GM13976 (cell line): Measurements from ENCODE around the gene GET4.

Experiments used
- DNase-seq: peaks from one replicate; pipeline ENCODE4 v3.0.0; 2012; ENCODE audit warnings: low spot score
- in situ Hi-C: fragments of 300-500 bp; cut with MboI; formaldehyde crosslinking; loops from one replicate; pipeline ENCODE4 v1.12.0; 2022; ENCODE audit warnings: low sequenced_read_pairs, mixed read lengths, inconsistent platforms; ENCODE audit not compliant: unreplicated experiment
- TF ChIP-seq, protein P1 (sequence below): IDR thresholded peaks from 2 replicates; pipeline ENCODE4 v1.5.1; 2012; ENCODE audit warnings: borderline replicate concordance, mild to moderate bottlenecking; ENCODE audit not compliant: insufficient read depth; ENCODE audit errors: extremely low read depth, missing control alignments, control extremely low read depth

The GET4 gene

DNA sequence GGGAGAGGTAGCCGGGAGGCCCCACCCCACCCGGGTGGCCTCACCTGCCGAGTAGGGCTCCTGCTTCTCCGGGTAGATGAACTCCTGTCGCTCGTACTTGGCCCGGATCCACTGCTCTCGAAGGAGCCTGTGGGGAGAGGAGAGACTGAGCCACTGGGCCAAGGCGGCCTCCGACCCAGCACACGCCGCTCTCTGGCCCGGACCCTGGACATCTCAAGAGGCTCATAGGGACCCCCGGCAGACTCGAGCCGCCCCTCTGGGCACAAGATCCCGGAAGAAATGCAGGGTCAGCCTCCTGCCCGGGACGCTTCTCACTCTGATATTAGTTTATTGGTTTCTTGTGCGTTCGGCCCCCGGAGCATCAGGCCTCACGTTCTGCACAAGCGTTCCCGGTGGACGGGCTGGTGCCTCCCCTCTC lies 43.6 kb downstream of the GET4 start:
- no peak for DNase-seq
- in situ Hi-C loops, result no loop called here
- TF ChIP-seq, protein P1, sequence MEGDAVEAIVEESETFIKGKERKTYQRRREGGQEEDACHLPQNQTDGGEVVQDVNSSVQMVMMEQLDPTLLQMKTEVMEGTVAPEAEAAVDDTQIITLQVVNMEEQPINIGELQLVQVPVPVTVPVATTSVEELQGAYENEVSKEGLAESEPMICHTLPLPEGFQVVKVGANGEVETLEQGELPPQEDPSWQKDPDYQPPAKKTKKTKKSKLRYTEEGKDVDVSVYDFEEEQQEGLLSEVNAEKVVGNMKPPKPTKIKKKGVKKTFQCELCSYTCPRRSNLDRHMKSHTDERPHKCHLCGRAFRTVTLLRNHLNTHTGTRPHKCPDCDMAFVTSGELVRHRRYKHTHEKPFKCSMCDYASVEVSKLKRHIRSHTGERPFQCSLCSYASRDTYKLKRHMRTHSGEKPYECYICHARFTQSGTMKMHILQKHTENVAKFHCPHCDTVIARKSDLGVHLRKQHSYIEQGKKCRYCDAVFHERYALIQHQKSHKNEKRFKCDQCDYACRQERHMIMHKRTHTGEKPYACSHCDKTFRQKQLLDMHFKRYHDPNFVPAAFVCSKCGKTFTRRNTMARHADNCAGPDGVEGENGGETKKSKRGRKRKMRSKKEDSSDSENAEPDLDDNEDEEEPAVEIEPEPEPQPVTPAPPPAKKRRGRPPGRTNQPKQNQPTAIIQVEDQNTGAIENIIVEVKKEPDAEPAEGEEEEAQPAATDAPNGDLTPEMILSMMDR, result no peak

DNA sequence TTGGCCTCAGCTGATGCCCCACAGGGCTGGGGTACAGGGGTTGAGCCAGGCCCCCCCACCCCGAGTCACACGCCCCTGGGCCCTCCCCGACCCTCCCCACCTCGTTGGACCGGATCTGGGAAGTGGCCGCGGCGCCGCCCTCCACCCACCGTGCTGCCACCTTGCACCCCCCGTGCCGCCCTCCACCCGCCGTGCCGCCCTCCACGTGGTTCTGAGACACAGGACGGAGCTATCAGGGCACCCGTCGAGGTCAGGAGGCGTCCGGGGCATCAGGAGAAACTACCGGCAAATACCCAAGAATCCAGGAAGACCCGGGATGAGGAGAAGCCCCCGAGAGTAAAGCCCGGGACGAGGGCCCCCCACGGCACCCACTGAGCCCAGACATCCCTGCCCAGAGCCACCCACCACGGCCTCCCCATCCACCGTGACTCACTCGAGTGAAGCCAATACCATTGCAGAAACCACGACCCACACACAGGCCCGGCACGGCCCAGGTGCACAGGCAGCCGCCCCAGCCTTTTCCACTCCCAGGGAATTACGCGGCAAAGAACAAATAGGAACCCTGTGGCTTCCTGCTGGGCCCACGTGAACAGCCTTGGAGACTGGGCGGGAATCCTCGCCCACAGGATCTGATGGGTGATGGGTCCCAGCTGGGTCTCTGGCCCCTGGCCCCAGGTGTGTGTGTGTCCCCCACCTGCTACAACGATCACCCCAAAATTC lies 44.2 kb downstream of the GET4 start:
- TF ChIP-seq, protein P1, result no peak
- DNase-seq, result no peak
- in situ Hi-C loops, result no loop called here

- TF ChIP-seq, protein P1, result no peak
- no peak for DNase-seq
- in situ Hi-C loops, result no loop called here
These were observed 44.7 kb downstream of the GET4 start for GRCh38 chr7:921071-921461.

DNA sequence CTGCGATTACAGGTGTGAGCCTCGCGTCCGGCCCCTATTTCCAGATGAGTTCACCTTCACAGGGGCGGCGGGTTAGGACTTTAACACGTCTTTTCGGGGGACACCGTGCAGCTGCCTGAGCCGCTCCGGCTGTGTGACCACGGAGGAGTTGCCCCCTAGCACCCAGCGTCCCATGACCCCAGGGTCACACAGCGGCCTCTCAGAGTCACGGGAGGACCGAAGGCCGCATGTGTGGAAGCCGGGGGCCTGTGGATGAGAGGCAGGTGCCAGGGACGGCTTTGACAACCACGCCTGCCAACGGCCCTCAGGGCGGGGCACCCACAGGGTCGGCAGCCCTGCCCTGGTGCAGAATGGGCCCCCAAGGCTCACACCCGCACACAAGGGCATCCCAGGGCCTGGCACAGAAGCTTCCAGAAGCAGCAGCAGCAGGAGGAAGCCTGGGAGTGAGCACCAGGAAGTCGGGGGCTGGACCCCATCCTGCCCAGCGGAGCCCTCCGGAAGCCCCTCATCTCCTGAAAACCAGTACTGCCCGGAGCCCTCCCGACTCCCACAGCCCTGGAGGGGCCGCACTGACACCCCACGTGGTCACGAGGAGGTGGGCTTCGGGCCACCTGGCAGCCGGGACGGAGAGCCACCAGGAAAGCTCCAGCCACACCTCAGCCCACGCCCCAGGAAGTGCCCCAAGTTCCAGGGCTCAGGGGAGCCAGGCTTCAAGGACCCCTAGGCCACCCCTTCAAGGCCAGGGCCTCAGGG lies 45.4 kb downstream of the GET4 start:
- in situ Hi-C loops, result no loop called here
- TF ChIP-seq, protein P1, result no peak
- DNase-seq, result no peak

DNA sequence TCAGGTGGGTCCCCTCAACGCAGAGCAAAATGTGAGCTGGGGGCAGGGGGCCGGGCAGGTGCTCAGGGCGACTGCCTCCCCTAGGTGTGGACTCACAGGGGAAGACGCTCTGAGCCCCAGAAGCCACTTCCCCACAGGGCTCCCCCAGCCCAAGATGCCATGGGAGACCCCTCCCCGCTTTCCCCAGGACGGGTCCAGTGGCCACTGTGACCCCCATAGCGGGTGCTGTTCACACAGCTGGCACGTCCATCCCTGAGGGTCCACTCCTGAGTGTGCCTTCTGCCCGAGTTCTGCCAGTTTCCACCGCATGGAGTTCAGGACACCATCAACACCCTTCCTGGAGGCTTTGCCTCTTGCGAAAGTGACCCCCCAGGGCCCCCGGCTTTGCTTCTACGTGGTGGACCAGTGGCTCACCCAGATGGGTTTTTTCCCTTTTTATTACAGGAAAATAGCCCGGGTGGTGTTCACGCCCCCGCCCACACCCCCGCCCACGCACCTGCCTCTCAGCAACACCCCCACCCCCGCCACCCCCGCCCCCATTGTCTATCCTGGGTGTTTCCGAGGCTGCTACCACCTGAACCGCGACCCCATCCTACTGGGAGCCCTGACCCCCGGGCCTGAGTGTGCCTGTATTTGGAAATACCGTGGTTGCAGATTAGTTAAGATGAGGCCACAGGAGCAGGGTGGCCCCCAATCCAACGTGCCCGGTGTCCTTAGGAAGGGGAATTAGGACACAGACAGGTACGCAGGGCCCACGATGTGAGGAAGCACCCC lies 46.2 kb downstream of the GET4 start:
- in situ Hi-C loops, result no loop called here
- TF ChIP-seq, protein P1, result no peak
- DNase-seq, result no peak
